PC-3 (cell line): Measurements from ENCODE around the gene GLT6D1.

Source experiments
- EZH2 ChIP-seq: fragments of 300-600 bp; sonication (generic); IDR thresholded peaks from one replicate; pipeline ENCODE4 v1.6.1; 2017; ENCODE audit warnings: antibody characterized with exemption, mild to moderate bottlenecking, low read length; ENCODE audit not compliant: unreplicated experiment
- EZH2phosphoT487 ChIP-seq: fragments of 300-600 bp; sonication (generic); IDR thresholded peaks from 2 replicates; pipeline ENCODE4 v1.6.1; 2018; ENCODE audit warnings: mild to moderate bottlenecking, antibody characterized with exemption, low read length, borderline replicate concordance
- TF ChIP-seq, protein P1 (sequence below): fragments of 300-600 bp; sonication (generic); conservative IDR thresholded peaks from 2 replicates; pipeline ENCODE4 v1.5.1; 2017; ENCODE audit warnings: antibody characterized with exemption, low read depth, mild to moderate bottlenecking, low read length

DNA sequence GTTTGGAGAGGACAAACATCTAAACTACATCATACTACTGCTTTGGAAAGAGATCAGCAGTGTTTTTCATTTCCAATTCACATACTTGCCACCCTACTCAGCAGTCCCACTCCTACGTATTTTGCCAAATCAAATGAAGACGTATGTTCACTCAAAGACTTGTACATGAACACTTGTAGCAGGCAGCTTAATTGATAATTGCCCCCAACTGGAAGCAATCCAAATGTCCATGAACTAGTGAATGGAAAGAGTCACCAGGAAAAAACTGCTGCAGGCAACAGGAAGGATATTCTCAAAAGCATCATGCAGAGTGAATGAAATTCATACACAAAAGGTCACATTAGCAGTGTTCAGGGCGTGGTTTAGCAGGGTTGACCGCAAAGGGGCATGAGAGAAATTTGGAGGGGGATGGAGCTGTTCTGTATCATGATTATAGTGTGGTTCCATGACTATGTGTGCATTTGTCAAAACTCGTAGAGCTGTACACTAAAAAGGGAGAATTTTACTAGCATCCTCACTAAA is 39.0 kb downstream of the GLT6D1 start:
- TF ChIP-seq, protein P1, sequence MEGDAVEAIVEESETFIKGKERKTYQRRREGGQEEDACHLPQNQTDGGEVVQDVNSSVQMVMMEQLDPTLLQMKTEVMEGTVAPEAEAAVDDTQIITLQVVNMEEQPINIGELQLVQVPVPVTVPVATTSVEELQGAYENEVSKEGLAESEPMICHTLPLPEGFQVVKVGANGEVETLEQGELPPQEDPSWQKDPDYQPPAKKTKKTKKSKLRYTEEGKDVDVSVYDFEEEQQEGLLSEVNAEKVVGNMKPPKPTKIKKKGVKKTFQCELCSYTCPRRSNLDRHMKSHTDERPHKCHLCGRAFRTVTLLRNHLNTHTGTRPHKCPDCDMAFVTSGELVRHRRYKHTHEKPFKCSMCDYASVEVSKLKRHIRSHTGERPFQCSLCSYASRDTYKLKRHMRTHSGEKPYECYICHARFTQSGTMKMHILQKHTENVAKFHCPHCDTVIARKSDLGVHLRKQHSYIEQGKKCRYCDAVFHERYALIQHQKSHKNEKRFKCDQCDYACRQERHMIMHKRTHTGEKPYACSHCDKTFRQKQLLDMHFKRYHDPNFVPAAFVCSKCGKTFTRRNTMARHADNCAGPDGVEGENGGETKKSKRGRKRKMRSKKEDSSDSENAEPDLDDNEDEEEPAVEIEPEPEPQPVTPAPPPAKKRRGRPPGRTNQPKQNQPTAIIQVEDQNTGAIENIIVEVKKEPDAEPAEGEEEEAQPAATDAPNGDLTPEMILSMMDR: no peak
- TF ChIP-seq EZH2 (no peak), EZH2phosphoT487 (no peak)
